ENCODE data around the gene NOPCHAP1.

DNA sequence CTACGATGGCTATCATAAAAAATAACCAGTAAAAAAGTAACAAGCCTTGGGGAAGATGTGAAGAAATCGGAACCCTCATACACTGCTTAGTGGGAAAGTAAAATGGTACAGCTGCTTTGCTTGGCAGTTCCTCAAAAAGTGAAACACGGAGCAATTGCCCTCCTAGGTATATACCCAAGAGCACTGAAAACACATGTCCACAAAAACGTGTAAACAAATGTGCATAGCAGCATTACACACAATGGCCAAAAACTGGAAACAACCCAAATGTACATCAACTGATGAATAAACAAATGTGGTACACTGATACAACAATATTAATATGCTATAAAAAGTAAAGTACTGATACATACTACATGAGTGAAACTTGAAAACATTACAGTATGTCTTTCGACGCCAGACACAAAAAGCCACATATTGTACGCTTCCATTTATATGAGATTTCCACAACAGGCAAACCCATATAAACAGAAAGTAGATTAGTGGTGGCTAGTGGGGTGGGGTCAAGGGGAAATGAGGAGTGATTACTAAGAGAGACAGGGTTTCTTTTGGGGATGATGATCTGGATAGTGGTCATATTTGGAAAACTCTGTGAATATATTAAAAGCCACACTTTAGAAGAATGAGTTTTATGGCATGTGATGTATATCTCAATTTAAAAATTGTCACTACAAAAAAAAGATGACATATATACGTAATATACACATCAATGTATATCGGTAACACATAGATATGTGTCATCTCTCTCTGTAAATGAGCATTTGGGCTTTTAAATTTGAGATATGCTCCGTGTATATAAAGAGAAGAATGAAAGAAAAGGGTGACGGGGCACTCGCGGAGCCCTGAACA is 29.0 kb upstream of the NOPCHAP1 start:
- TF ChIP-seq, protein P1, sequence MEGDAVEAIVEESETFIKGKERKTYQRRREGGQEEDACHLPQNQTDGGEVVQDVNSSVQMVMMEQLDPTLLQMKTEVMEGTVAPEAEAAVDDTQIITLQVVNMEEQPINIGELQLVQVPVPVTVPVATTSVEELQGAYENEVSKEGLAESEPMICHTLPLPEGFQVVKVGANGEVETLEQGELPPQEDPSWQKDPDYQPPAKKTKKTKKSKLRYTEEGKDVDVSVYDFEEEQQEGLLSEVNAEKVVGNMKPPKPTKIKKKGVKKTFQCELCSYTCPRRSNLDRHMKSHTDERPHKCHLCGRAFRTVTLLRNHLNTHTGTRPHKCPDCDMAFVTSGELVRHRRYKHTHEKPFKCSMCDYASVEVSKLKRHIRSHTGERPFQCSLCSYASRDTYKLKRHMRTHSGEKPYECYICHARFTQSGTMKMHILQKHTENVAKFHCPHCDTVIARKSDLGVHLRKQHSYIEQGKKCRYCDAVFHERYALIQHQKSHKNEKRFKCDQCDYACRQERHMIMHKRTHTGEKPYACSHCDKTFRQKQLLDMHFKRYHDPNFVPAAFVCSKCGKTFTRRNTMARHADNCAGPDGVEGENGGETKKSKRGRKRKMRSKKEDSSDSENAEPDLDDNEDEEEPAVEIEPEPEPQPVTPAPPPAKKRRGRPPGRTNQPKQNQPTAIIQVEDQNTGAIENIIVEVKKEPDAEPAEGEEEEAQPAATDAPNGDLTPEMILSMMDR (IDR thresholded peaks at IDR 0.05; ENCODE audit: low read depth, low read length, poor library complexity, severe bottlenecking), result no peak
- no peak for TF ChIP-seq EZH2phosphoT487 (IDR thresholded peaks at IDR 0.05; ENCODE audit: borderline replicate concordance, low read length)

All from DOHH2 (cell line).